ENCODE results near the gene GARNL3. TPM values are rescaled to one million over a fixed set of nuclear protein-coding genes. Genes with fewer than 3 reads are reported as not detected.

The GARNL3 gene
- total RNA-seq, 1 experiment from 2014 or later: 2.8 TPM

- no peaks in the 10 kb centered on the region for H3K27me3 Mint-ChIP-seq (ENCODE audit: unreplicated experiment)
- no peak overlapping the region for H3K4me3 Mint-ChIP-seq (ENCODE audit: low read depth, unreplicated experiment)
- H3K27ac Mint-ChIP-seq (ENCODE audit: unreplicated experiment): no peak overlapping the region
- intact Hi-C loops (cut with micrococcal nuclease; ENCODE audit: unreplicated experiment): no loop called here
- no TSS peak for BruUV-seq (replicated peaks)
- TF ChIP-seq CTCF (IDR thresholded peaks at IDR 0.05; ENCODE audit: unreplicated experiment): no peak
- H3K9me3 Mint-ChIP-seq (ENCODE audit: low read depth, unreplicated experiment): no peaks in the 10 kb centered on the region
- no peak for DNase-seq
- peaks cover 6% of the 10 kb centered on the region for H3K36me3 Mint-ChIP-seq (ENCODE audit: insufficient read depth, unreplicated experiment)
- CTCF ChIA-PET: no interaction called here
- no peaks in the 10 kb centered on the region for H3K4me1 Mint-ChIP-seq (ENCODE audit: low read depth, unreplicated experiment)
Measured at GRCh38 chr9:127249877-127250276, 14.7 kb upstream of the GARNL3 start.

- CTCF ChIA-PET: no interaction called here
- Mint-ChIP-seq H3K9me3 (ENCODE audit: low read depth, unreplicated experiment) (no peaks in the 10 kb centered on the region), H3K4me3 (ENCODE audit: low read depth, unreplicated experiment) (no peak overlapping the region), H3K36me3 (ENCODE audit: insufficient read depth, unreplicated experiment) (no peaks in the 10 kb centered on the region), H3K27me3 (ENCODE audit: unreplicated experiment) (no peaks in the 10 kb centered on the region), H3K4me1 (ENCODE audit: low read depth, unreplicated experiment) (no peaks in the 10 kb centered on the region), H3K27ac (ENCODE audit: unreplicated experiment) (no peak overlapping the region)
- TF ChIP-seq CTCF (IDR thresholded peaks at IDR 0.05; ENCODE audit: unreplicated experiment): no peak
- DNase-seq: no peak
- intact Hi-C loops (cut with micrococcal nuclease; ENCODE audit: unreplicated experiment): no loop called here
- no TSS peak for BruUV-seq (replicated peaks)
Measured at GRCh38 chr9:127250896-127251391, 13.6 kb upstream of the GARNL3 start.

- Mint-ChIP-seq H3K27me3 (ENCODE audit: unreplicated experiment) (no peaks in the 10 kb centered on the region), H3K36me3 (ENCODE audit: insufficient read depth, unreplicated experiment) (no peaks in the 10 kb centered on the region), H3K9me3 (ENCODE audit: low read depth, unreplicated experiment) (no peaks in the 10 kb centered on the region), H3K4me1 (ENCODE audit: low read depth, unreplicated experiment) (no peaks in the 10 kb centered on the region), H3K27ac (ENCODE audit: unreplicated experiment) (no peak overlapping the region), H3K4me3 (ENCODE audit: low read depth, unreplicated experiment) (no peak overlapping the region)
- no peak for DNase-seq
- CTCF ChIA-PET: interaction anchor here (0.6 kb wide), 1 partner anchor 312 kb away, joined by 3 read pairs; no protein-coding TSS in a partner anchor
- no peak for TF ChIP-seq CTCF (IDR thresholded peaks at IDR 0.05; ENCODE audit: unreplicated experiment)
- intact Hi-C loops (cut with micrococcal nuclease; ENCODE audit: unreplicated experiment): no loop called here
- no TSS peak for BruUV-seq (replicated peaks)
Measured at GRCh38 chr9:127252410-127253318, 11.9 kb upstream of the GARNL3 start.

- no peak for DNase-seq
- Mint-ChIP-seq H3K27ac (ENCODE audit: unreplicated experiment) (no peak overlapping the region), H3K9me3 (ENCODE audit: low read depth, unreplicated experiment) (no peaks in the 10 kb centered on the region), H3K36me3 (ENCODE audit: insufficient read depth, unreplicated experiment) (no peaks in the 10 kb centered on the region), H3K4me1 (ENCODE audit: low read depth, unreplicated experiment) (no peaks in the 10 kb centered on the region), H3K27me3 (ENCODE audit: unreplicated experiment) (no peaks in the 10 kb centered on the region), H3K4me3 (ENCODE audit: low read depth, unreplicated experiment) (no peak overlapping the region)
- intact Hi-C loops (cut with micrococcal nuclease; ENCODE audit: unreplicated experiment): no loop called here
- BruUV-seq (replicated peaks): no TSS peak
- no peak for TF ChIP-seq CTCF (IDR thresholded peaks at IDR 0.05; ENCODE audit: unreplicated experiment)
- CTCF ChIA-PET: no interaction called here
Measured at GRCh38 chr9:127253446-127253845, 11.1 kb upstream of the GARNL3 start.
